Caco-2 (cell line): ENCODE data around the gene NT5C. TPM values are rescaled to one million over a fixed set of nuclear protein-coding genes. Genes with fewer than 3 reads are reported as not detected.

ENCODE experiments used
- BruUV-seq: library from RNA; stranded (reverse); fragments of 400-500 nt; replicated peaks from 2 replicates; lab custom pipeline; 2021; lab: Mats Ljungman, UMichigan
- CTCF ChIA-PET: fragments of 300-600 bp; sonication (Branson Sonifier 250); formaldehyde crosslinking; loops from one replicate; lab custom pipeline; 2022; ENCODE audit warnings: antibody characterized with exemption; lab: Charles Lee
- POLR2A ChIA-PET: fragments of 300-600 bp; sonication (Branson Sonifier 250); formaldehyde crosslinking; loops from one replicate; lab custom pipeline; 2022; ENCODE audit warnings: antibody characterized with exemption; lab: Charles Lee
- DNase-seq, 2 experiments: peaks; one replicate each; pipeline versions ENCODE4 v3.0.0 to v3.0.0-alpha.2; 2020 to 2022
- H3K27me3 ChIP-seq: replicated peaks from 2 replicates; pipeline ENCODE4 v1.6.0; 2011; ENCODE audit warnings: low read length; ENCODE audit not compliant: control insufficient read depth, insufficient read depth
- H3K36me3 ChIP-seq: 2 replicates; pipeline ENCODE4 v1.5.1; 2011; ENCODE audit warnings: low read length; ENCODE audit not compliant: control insufficient read depth, insufficient read depth
- H3K4me1 ChIP-seq: fragments of 250-450 bp; sonication (Bioruptor Pico); 2 replicates; pipeline ENCODE4 v1.5.1; 2020; ENCODE audit warnings: mild to moderate bottlenecking
- H3K4me3 ChIP-seq: 2 replicates; pipeline ENCODE4 v1.5.1; 2011; ENCODE audit warnings: low read depth, mild to moderate bottlenecking, control low read depth, low read length
- H3K9me3 ChIP-seq: fragments of 250-450 bp; sonication (Bioruptor Pico); 2 replicates; pipeline ENCODE4 v1.5.1; 2020; ENCODE audit warnings: mild to moderate bottlenecking, moderate library complexity
- H3K27ac Mint-ChIP-seq: one replicate; pipeline ENCODE4 v1.8.0; 2022; ENCODE audit warnings: mixed read lengths; ENCODE audit not compliant: unreplicated experiment
- H3K27me3 Mint-ChIP-seq: one replicate; pipeline ENCODE4 v1.8.0; 2022; ENCODE audit warnings: mixed read lengths; ENCODE audit not compliant: insufficient read depth, unreplicated experiment
- H3K36me3 Mint-ChIP-seq: one replicate; pipeline ENCODE4 v1.8.0; 2022; ENCODE audit warnings: mild to moderate bottlenecking, mixed read lengths; ENCODE audit not compliant: insufficient read depth, unreplicated experiment
- H3K4me1 Mint-ChIP-seq: one replicate; pipeline ENCODE4 v1.8.0; 2022; ENCODE audit warnings: low read depth, mixed read lengths; ENCODE audit not compliant: unreplicated experiment
- H3K4me3 Mint-ChIP-seq: one replicate; pipeline ENCODE4 v1.8.0; 2022; ENCODE audit warnings: mild to moderate bottlenecking, moderate library complexity, mixed read lengths; ENCODE audit not compliant: unreplicated experiment
- H3K9me3 Mint-ChIP-seq: one replicate; pipeline ENCODE4 v1.8.0; 2022; ENCODE audit warnings: mixed read lengths; ENCODE audit not compliant: unreplicated experiment
- CTCF ChIP-seq, 2 experiments: fragments of 200-600 bp in 1 of 2; IDR thresholded peaks; 1 replicate in 1 of 2; 2 replicates in 1 of 2; pipeline versions ENCODE4 v1.5.1 to v1.8.0; 2011 to 2022; ENCODE audit warnings: antibody characterized with exemption in 1 of 2, control low read depth in 1 of 2, inconsistent platforms in 1 of 2, low read depth in 1 of 2, low read length in 1 of 2, mild to moderate bottlenecking in 1 of 2, moderate library complexity in 1 of 2; ENCODE audit not compliant: insufficient read depth in 1 of 2, severe bottlenecking in 1 of 2, unreplicated experiment in 1 of 2
- intact Hi-C: fragments of 100-400 bp; cut with micrococcal nuclease; formaldehyde crosslinking; loops from one replicate; pipeline ENCODE4 v1.10.0; 2022; ENCODE audit not compliant: unreplicated experiment
- total RNA-seq: library from RNA; stranded (reverse); gene quantifications from 2 replicates; pipeline ENCODE4 v1.2.3, GENCODE V29; 2022

The NT5C gene
- total RNA-seq, 1 experiment from 2014 or later = 68.4 TPM

- DNase-seq = no peak
- Mint-ChIP-seq H3K4me3 (no peak overlapping the region), H3K36me3 (peaks cover 44% of the 10 kb centered on the region), H3K27me3 (no peaks in the 10 kb centered on the region), H3K9me3 (no peaks in the 10 kb centered on the region), H3K4me1 (peaks cover 3% of the 10 kb centered on the region), H3K27ac (no peak overlapping the region)
- CTCF ChIA-PET = interaction anchor here (0.8 to 1.5 kb wide), 3 partner anchors 10 to 98 kb away, joined by 3 to 5 read pairs (median 5); no protein-coding TSS in a partner anchor
- Histone ChIP-seq H3K9me3 (no peaks in the 10 kb centered on the region), H3K4me3 (no peak overlapping the region), H3K27me3 (no peaks in the 10 kb centered on the region), H3K4me1 (no peaks in the 10 kb centered on the region), H3K36me3 (no peaks in the 10 kb centered on the region; the same call in 1 of the 2 replicates)
- POLR2A ChIA-PET = interaction anchor here (1.1 kb wide), 1 partner anchor 18 kb away, joined by 7 read pairs; no protein-coding TSS in a partner anchor
- TF ChIP-seq CTCF (IDR thresholded peaks at IDR 0.05; ENCODE audit: insufficient read depth in 1 of 2, low read depth in 1 of 2, low read length in 1 of 2, severe bottlenecking in 1 of 2, unreplicated experiment in 1 of 2) = no peak
- intact Hi-C loops = loop anchor here (2.0 kb wide), 1 partner anchor 27 kb away; no protein-coding TSS in a partner anchor
- BruUV-seq = no TSS peak
Observed at GRCh38 chr17:75103601-75104554, 27.7 kb downstream of the NT5C start.

- H3K36me3 ChIP-seq = peaks cover 3% of the 10 kb centered on the region
- no peak for DNase-seq
- peaks cover 7% of the 10 kb centered on the region for H3K4me1 Mint-ChIP-seq
- no peaks in the 10 kb centered on the region for H3K4me1 ChIP-seq
- POLR2A ChIA-PET = no interaction called here
- no peaks in the 10 kb centered on the region for H3K9me3 Mint-ChIP-seq
- no peaks in the 10 kb centered on the region for H3K27me3 Mint-ChIP-seq
- no peak overlapping the region for H3K4me3 Mint-ChIP-seq
- no peak overlapping the region for H3K27ac Mint-ChIP-seq
- H3K9me3 ChIP-seq = no peaks in the 10 kb centered on the region
- H3K27me3 ChIP-seq = no peaks in the 10 kb centered on the region
- BruUV-seq = no TSS peak
- H3K4me3 ChIP-seq = no peak overlapping the region
- H3K36me3 Mint-ChIP-seq = peaks cover 49% of the 10 kb centered on the region
- intact Hi-C loops = no loop called here
- CTCF ChIA-PET = interaction anchor here (1.4 kb wide), 1 partner anchor 11 kb away, joined by 4 read pairs; no protein-coding TSS in a partner anchor
- TF ChIP-seq CTCF (IDR thresholded peaks at IDR 0.05; ENCODE audit: insufficient read depth in 1 of 2, low read depth in 1 of 2, low read length in 1 of 2, severe bottlenecking in 1 of 2, unreplicated experiment in 1 of 2) = no peak
Observed at GRCh38 chr17:75102385-75102821, 29.1 kb downstream of the NT5C start.

GRCh38 chr17:75099881-75100595 is 31.5 kb downstream of the NT5C start:
- intact Hi-C loops = no loop called here
- H3K9me3 ChIP-seq = no peaks in the 10 kb centered on the region
- DNase-seq = no peak
- no TSS peak for BruUV-seq
- Mint-ChIP-seq H3K27ac (no peak overlapping the region), H3K4me3 (no peak overlapping the region), H3K36me3 (peaks cover 50% of the 10 kb centered on the region), H3K27me3 (no peaks in the 10 kb centered on the region), H3K9me3 (no peaks in the 10 kb centered on the region), H3K4me1 (peaks cover 19% of the 10 kb centered on the region)
- peaks cover 3% of the 10 kb centered on the region for H3K36me3 ChIP-seq
- ChIA-PET POLR2A (no interaction called here), CTCF (interaction anchor here (0.9 to 1.2 kb wide), 2 partner anchors 14 to 22 kb away, joined by 3 to 4 read pairs; no protein-coding TSS in a partner anchor)
- no peak overlapping the region for H3K4me3 ChIP-seq
- peaks cover 12% of the 10 kb centered on the region for H3K4me1 ChIP-seq
- TF ChIP-seq CTCF (IDR thresholded peaks at IDR 0.05; ENCODE audit: insufficient read depth in 1 of 2, low read depth in 1 of 2, low read length in 1 of 2, severe bottlenecking in 1 of 2, unreplicated experiment in 1 of 2) = no peak
- H3K27me3 ChIP-seq = no peaks in the 10 kb centered on the region
